Right ventricle myocardium inferior (tissue), 1 donor: ENCODE data around the gene RCL1. TPM values are rescaled to one million over a fixed set of nuclear protein-coding genes. Genes with fewer than 3 reads are reported as not detected.
"Not testable (repeated sequence)": the region's sequence is repeated elsewhere in the genome, so short reads cannot be mapped to it uniquely, and the experiment has no call there.

Source experiments
- ATAC-seq: fragments of 200-7000 bp; cut with Tn5 transposase; one replicate; pipeline ENCODE4 v1.9.1; 2020; ENCODE audit warnings: mild to moderate bottlenecking, moderate library complexity
- DNase-seq: peaks from one replicate; pipeline ENCODE4 v3.0.0; 2021; ENCODE audit errors: missing footprints
- intact Hi-C: fragments of 100-400 bp; cut with DNase I; formaldehyde crosslinking; loops from one replicate; pipeline ENCODE4 v1.11.0; 2022
- long read RNA-seq: library from polyadenylated mRNA; unstranded; transcript quantifications from one replicate; pipeline ENCODE4 v2.0.0, GENCODE V29; 2021
- total RNA-seq: library from RNA; stranded (reverse); fragmentation: NEBNext Ultra II Directional; extraction: Animal tissue kit (Norgen Biotek cat#: 25700); gene quantifications from one replicate; pipeline ENCODE4 v1.2.1, GENCODE V29; 2021
- donor health status: DM: no; HTN: yes; CAD: no; lungs with severe emphysema.

The RCL1 gene
- 5.0 TPM for total RNA-seq
- long read RNA-seq: 0 reads

GRCh38 chr9:4792572-4793458, at the start of gene RCL1:
Gene RCL1 (plus strand): TSS chr9:4792944. CDS start chr9:4793092, 148 bp downstream.
- intact Hi-C loops: loop anchor here (2.0 kb wide), 1 partner anchor 192 kb away; the partner anchor contains the start of gene JAK2
- ATAC-seq: peak; percentile 99
- peak; percentile 98 for DNase-seq

GRCh38 chr9:4743131-4743875, 49.4 kb upstream of the RCL1 start:
- ATAC-seq: no peak
- intact Hi-C loops: loop anchor here (5.0 to 10.0 kb wide), 3 partner anchors 66 to 711 kb away; partner anchors contain the start of genes CD274 and CDC37L1
- no peak for DNase-seq

DNA sequence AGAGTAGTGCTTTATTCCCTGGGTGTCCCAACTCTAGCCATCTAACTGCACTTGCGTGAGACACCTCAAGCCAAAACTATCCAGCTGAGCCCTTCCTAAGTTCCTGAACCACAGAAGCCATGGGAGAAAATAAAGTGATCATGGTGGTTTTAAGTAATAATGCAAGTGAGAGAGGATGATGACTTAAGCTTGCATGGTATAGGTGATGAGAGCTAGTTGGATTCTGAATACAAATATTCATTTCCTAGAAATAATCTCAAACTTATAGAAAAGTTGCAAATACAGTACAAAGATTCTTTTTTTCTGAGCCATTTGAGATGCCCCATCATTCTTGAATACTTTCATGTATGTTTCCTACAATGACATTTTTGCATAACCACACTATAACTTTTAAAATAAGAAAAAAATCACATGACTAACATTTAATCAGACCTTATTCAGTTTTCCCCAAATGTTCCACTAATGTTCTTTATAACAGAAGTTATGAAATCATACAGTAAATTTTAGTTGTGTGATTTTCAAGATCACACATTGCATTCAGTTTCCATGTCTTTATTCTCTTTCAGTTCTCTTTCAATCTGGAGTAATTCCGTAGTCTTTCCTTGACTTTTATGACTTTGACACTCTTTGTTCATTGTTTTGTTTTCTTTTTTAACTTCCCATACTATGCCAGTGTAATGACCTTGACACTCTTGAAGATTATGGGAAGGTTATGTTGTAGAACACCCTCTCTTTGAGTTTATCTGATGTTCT, 46.3 kb upstream of the RCL1 start:
- ATAC-seq (no peak), DNase-seq (no peak)
- intact Hi-C loops: loop anchor here (10.0 kb wide), 1 partner anchor 708 kb away; the partner anchor contains the start of gene CD274

- no peak for ATAC-seq
- no peak for DNase-seq
- intact Hi-C loops: loop anchor here (10.0 kb wide), 1 partner anchor 706 kb away; the partner anchor contains the start of gene CD274
These were observed 44.1 kb upstream of the RCL1 start for GRCh38 chr9:4748612-4749011.

- no peak for ATAC-seq
- no peak for DNase-seq
- intact Hi-C loops: loop anchor here (10.0 kb wide), 1 partner anchor 845 kb away; no protein-coding TSS in a partner anchor
These were observed 42.6 kb upstream of the RCL1 start for GRCh38 chr9:4750023-4750673.

- not testable (repeated sequence) for DNase-seq, ATAC-seq
- intact Hi-C loops: loop anchor here (10.0 kb wide), 1 partner anchor 840 kb away; no protein-coding TSS in a partner anchor
These were observed 38.2 kb upstream of the RCL1 start for GRCh38 chr9:4754530-4754929.

- intact Hi-C loops: loop anchor here (10.0 kb wide), 1 partner anchor 840 kb away; no protein-coding TSS in a partner anchor
- no peak for ATAC-seq
- DNase-seq: no peak
These were observed 37.6 kb upstream of the RCL1 start for GRCh38 chr9:4755026-4755609.

- ATAC-seq (no peak), DNase-seq (no peak)
- intact Hi-C loops: loop anchor here (10.0 kb wide), 1 partner anchor 838 kb away; no protein-coding TSS in a partner anchor
These were observed 36.3 kb upstream of the RCL1 start for GRCh38 chr9:4756420-4756819.

DNA sequence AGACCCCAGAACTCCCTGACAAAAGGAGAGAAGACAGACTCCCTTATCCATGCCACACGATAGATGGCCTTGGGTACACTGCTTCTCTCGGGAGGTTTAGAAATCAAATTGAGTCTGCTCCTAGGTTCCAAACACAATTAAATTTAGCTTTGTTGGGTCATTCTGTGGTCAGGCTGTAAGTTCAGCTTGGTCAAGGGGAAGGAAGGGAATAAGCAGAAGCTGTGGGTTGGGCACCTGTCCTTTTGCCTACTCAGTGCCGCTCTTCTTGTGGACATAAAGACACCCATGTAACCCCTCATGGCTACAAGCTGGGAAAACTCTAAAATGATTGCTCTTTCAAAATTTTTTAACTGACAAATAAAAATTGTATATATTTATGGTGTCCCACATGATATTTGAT, 32.6 kb upstream of the RCL1 start:
- DNase-seq (no peak), ATAC-seq (peak; percentile 63)
- intact Hi-C loops: loop anchor here (5.0 kb wide), 2 partner anchors 37 to 162 kb away; no protein-coding TSS in a partner anchor

DNA sequence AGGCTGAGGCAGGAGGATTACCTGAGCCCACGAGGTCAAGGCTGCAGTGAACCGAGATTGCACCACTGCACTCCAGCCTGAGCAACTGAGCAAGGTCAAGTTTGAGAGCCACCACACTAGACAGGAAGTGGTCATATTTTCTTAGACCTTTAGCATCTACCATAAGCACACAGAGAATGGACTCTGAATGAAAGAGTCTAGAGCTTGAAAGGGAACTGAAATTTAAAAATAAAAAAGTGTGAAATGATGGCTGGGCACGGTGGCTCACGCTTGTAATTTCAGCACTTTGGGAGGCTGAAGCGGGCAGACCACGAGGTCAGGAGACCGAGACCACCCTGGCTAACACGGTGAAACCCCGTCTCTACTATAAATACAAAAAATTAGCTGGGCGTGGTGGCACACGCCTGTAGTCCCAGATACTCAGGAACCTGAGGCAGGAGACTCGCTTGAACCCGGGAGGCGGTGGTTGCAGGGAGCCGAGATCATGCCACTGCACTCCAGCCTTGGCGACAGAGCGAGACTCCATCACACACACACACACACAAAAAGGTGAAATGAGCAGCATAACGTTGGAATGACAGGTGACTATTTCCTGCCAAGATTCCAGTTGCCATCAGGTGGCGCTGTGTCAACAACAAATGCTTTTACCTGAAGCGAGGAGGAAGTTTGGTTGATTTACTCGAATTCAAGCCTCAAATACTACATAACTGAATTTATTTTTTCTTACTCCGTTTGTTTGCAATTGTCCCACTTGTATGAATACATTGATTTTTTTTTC, 30.4 kb upstream of the RCL1 start:
- DNase-seq: no peak
- peak; percentile 45 for ATAC-seq
- intact Hi-C loops: loop anchor here (2.0 to 5.0 kb wide), 3 partner anchors 35 to 227 kb away; no protein-coding TSS in a partner anchor

DNA sequence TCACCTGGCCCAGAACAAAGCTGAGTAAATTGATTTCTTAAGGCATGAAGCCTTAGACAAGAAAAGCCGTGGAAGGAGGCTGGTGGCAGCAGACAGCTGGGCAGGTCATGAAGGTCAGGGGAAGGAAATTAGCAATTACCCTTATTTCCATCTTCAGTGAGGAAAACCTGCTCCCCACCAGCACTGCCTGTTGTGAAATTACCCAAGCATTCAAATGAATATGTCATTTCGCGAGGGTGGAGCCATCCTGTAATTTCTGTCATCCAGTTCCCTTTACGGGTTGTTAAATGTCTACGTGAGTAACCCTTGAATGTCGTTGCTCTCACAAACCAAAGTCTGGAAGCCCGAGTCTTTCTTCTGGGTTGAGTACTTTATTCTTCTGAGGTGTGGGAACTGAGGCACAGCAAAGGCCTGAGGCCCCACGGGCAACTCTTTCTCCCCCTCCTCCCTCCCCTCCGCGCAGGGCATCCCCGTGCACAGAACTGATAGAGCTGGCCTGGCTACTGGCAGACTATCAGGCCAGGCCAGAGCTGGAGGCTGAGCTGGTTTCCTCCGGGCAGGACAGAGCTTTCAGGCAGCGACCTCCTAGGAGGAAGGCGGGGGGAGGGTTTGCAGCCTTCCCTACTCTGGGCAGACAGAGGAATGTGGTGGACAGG, 29.7 kb upstream of the RCL1 start:
- ATAC-seq (peak; percentile 45), DNase-seq (no peak)
- intact Hi-C loops: loop anchor here (2.0 to 5.0 kb wide), 3 partner anchors 34 to 226 kb away; no protein-coding TSS in a partner anchor

DNA sequence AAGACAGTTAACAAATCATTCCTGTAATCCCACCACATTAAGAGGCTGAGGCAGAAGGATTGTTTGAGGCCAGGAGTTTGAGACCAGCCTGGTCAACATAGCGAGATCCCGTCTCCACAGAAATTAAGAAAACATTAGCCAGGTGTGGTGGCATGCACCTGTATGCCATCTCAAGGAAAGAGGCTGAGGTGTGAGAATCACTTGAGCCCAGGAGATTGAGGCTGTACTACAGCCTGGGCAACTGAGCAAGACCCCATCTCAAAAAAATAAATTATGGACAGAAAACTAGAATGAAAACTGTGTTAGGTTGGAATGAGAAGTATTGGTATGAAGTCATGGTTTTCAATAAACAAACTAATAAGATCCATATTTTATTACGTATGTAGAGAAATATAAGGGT, 28.7 kb upstream of the RCL1 start:
- intact Hi-C loops: loop anchor here (5.0 kb wide), 2 partner anchors 33 to 158 kb away; no protein-coding TSS in a partner anchor
- no peak for DNase-seq
- ATAC-seq: no peak

DNA sequence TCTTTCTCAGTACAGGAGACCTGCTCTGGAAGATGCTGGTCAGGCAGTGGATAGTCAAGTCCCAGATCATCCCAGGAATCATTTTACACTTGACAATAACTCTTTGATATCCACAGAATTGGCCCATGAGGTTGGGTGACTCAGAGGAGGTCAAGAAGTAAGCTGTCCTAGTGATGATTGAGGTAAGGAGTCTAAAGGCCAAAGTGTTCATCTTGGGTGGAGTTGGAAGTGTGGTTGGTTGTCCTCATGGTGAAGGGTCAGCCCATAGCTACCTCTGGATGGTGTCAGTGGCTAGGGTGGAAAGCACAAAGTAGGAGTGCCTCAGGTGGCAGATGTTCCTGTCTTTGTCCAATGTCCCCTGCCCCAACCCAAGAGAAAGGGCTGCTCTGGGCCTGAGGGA, 24.1 kb upstream of the RCL1 start:
- ATAC-seq (no peak), DNase-seq (no peak)
- intact Hi-C loops: no loop called here

- intact Hi-C loops: no loop called here
- DNase-seq: no peak
These were observed 23.2 kb upstream of the RCL1 start for GRCh38 chr9:4769321-4770080.

GRCh38 chr9:4771788-4772187, 21.0 kb upstream of the RCL1 start:
- DNase-seq: no peak
- intact Hi-C loops: no loop called here
- ATAC-seq: no peak

More at GRCh38 chr9:4769321-4770080, 23.2 kb upstream of the RCL1 start:
- ATAC-seq: no peak
